Stimulated activated CD4-positive, alpha-beta T cell treated with anti-CD3 and anti-CD28 coated beads, Interleukin-4, amount 100 ng/mL, for 24 hours (primary cell): Measurements from ENCODE around the gene FRS3.

Experiments used
- DNase-seq: peaks from one replicate; pipeline ENCODE4 v3.0.0-alpha.2; 2020

The FRS3 gene

GRCh38 chr6:41741625-41742490 lies 37.8 kb downstream of the FRS3 start:
- DNase-seq: no peak

- DNase-seq: no peak
These were observed 39.1 kb downstream of the FRS3 start for GRCh38 chr6:41740366-41741162.

- DNase-seq: no peak
These were observed 40.7 kb downstream of the FRS3 start for GRCh38 chr6:41739041-41739440.

- no peak for DNase-seq
These were observed 42.0 kb downstream of the FRS3 start for GRCh38 chr6:41737591-41738130.

GRCh38 chr6:41736800-41737555 lies 42.7 kb downstream of the FRS3 start:
- no peak for DNase-seq

- DNase-seq: no peak
These were observed 43.4 kb downstream of the FRS3 start for GRCh38 chr6:41736186-41736733.

GRCh38 chr6:41735427-41736185 lies 44.1 kb downstream of the FRS3 start, which contains the start of gene TFEB:
Gene TFEB, minus strand, starts transcription at chr6:41735608. Its CDS starts 44,395 bp downstream, at chr6:41691213.
- DNase-seq: peak; percentile 94

- peak; percentile 66 for DNase-seq
These were observed 44.9 kb downstream of the FRS3 start for GRCh38 chr6:41734666-41735426.

- peak; percentile 48 for DNase-seq
These were observed 45.7 kb downstream of the FRS3 start for GRCh38 chr6:41733707-41734665.

- DNase-seq: no peak
These were observed 46.4 kb downstream of the FRS3 start for GRCh38 chr6:41733360-41733706.

GRCh38 chr6:41732591-41733359 lies 46.9 kb downstream of the FRS3 start:
- peak; percentile 66 for DNase-seq

- DNase-seq: no peak
These were observed 47.6 kb downstream of the FRS3 start for GRCh38 chr6:41732149-41732548.

GRCh38 chr6:41731561-41732086 lies 48.1 kb downstream of the FRS3 start:
- DNase-seq: no peak

GRCh38 chr6:41730531-41731436 lies 48.9 kb downstream of the FRS3 start:
- DNase-seq: no peak

- DNase-seq: no peak
These were observed 50.1 kb downstream of the FRS3 start for GRCh38 chr6:41729624-41730023.

GRCh38 chr6:41728954-41729353 lies 50.7 kb downstream of the FRS3 start:
- DNase-seq: no peak

- no peak for DNase-seq
These were observed 51.4 kb downstream of the FRS3 start for GRCh38 chr6:41728073-41728936.
